CD14-positive monocyte (primary cell): ENCODE results near the gene TSPAN16. TPM values are rescaled to one million over a fixed set of nuclear protein-coding genes. Genes with fewer than 3 reads are reported as not detected.
A peak's percentile ranks its signal among the peaks of the same experiment; 100 is the strongest.

Experiments
- DNase-seq, 3 donors: peaks; one replicate each; pipeline ENCODE4 v3.0.0-alpha.2; 2011 to 2022
- H2AFZ ChIP-seq: 2 replicates; pipeline ENCODE4 v1.6.0; 2012; ENCODE audit warnings: mild to moderate bottlenecking, low read depth, low read length, inconsistent platforms; ENCODE audit not compliant: insufficient read depth, poor library complexity, severe bottlenecking
- H3K27ac ChIP-seq, 2 donors: 1 replicate in 1 of 2; 2 replicates in 1 of 2; pipeline ENCODE4 v1.5.1; 2012 to 2013; ENCODE audit warnings: low read length in 2 of 2, control low read depth in 1 of 2, inconsistent platforms in 1 of 2, low read depth in 1 of 2, mild to moderate bottlenecking in 1 of 2
- H3K27me3 ChIP-seq, 2 donors: one replicate each; pipeline versions ENCODE4 v1.6.0 to v1.6.1; 2011 to 2013; ENCODE audit warnings: low read length in 2 of 2; ENCODE audit not compliant: control insufficient read depth in 2 of 2, insufficient read depth in 2 of 2
- H3K36me3 ChIP-seq, 2 donors: replicated peaks in 1 of 2; 1 replicate in 1 of 2; 2 replicates in 1 of 2; pipeline versions ENCODE4 v1.5.1 to v1.6.1; 2012 to 2013; ENCODE audit warnings: low read length in 2 of 2, control low read depth in 1 of 2, inconsistent platforms in 1 of 2, mild to moderate bottlenecking in 1 of 2; ENCODE audit not compliant: insufficient read depth in 2 of 2, control insufficient read depth in 1 of 2
- H3K4me1 ChIP-seq, 2 donors: 1 replicate in 1 of 2; 2 replicates in 1 of 2; pipeline versions ENCODE4 v1.5.1 to v1.6.1; 2012 to 2013; ENCODE audit warnings: low read length in 2 of 2, control low read depth in 1 of 2, inconsistent platforms in 1 of 2, mild to moderate bottlenecking in 1 of 2, moderate library complexity in 1 of 2; ENCODE audit not compliant: insufficient read depth in 2 of 2, control insufficient read depth in 1 of 2
- H3K4me2 ChIP-seq: replicated peaks from 2 replicates; pipeline ENCODE3; 2012; ENCODE audit warnings: low read length, moderate library complexity, mild to moderate bottlenecking; ENCODE audit not compliant: poor library complexity, severe bottlenecking; ENCODE audit errors: extremely low read depth
- H3K4me3 ChIP-seq, 3 experiments: fragments of 200-600 bp in 1 of 3; sonication (generic) in 1 of 3; replicated peaks in 1 of 3; 1 replicate in 2 of 3; 2 replicates in 1 of 3; pipeline ENCODE4 v1.5.1; 2011 to 2013; ENCODE audit warnings: low read length in 3 of 3, mild to moderate bottlenecking in 3 of 3, control low read depth in 2 of 3, low read depth in 2 of 3, inconsistent platforms in 1 of 3, moderate library complexity in 1 of 3
- H3K79me2 ChIP-seq: 2 replicates; pipeline ENCODE4 v1.6.0; 2012; ENCODE audit warnings: mild to moderate bottlenecking, control low read depth, inconsistent platforms, low read length, moderate library complexity; ENCODE audit not compliant: insufficient read depth
- H3K9ac ChIP-seq: 2 replicates; pipeline ENCODE4 v1.6.0; 2017; ENCODE audit warnings: low read length, mild to moderate bottlenecking; ENCODE audit not compliant: insufficient read depth, poor library complexity, severe bottlenecking
- H3K9me3 ChIP-seq, 2 donors: replicated peaks in 1 of 2; 1 replicate in 1 of 2; 2 replicates in 1 of 2; pipeline versions ENCODE4 v1.5.1 to v1.6.1; 2012 to 2013; ENCODE audit warnings: low read length in 2 of 2, control low read depth in 1 of 2; ENCODE audit not compliant: control insufficient read depth in 1 of 2, insufficient read depth in 1 of 2
- H4K20me1 ChIP-seq: 2 replicates; pipeline ENCODE4 v1.6.0; 2012; ENCODE audit warnings: mild to moderate bottlenecking, low read length, control low read depth, moderate library complexity; ENCODE audit not compliant: insufficient read depth
- H3K27ac Mint-ChIP-seq, 7 donors: one replicate each; pipeline ENCODE4 v1.8.0; 2020; ENCODE audit warnings: mild to moderate bottlenecking in 7 of 7, mixed read lengths in 7 of 7, moderate library complexity in 6 of 7, inconsistent platforms in 2 of 7
- H3K27me3 Mint-ChIP-seq, 3 donors: one replicate each; pipeline ENCODE4 v1.8.0; 2021 to 2022; ENCODE audit warnings: low read depth in 3 of 3, mild to moderate bottlenecking in 3 of 3, mixed read lengths in 3 of 3, moderate library complexity in 3 of 3, inconsistent platforms in 1 of 3
- H3K36me3 Mint-ChIP-seq, 2 donors: one replicate each; pipeline ENCODE4 v1.8.0; 2020; ENCODE audit warnings: mixed read lengths in 2 of 2, inconsistent platforms in 1 of 2, mild to moderate bottlenecking in 1 of 2
- H3K4me1 Mint-ChIP-seq: one replicate; pipeline ENCODE4 v1.8.0; 2020; ENCODE audit warnings: mild to moderate bottlenecking, mixed read lengths
- H3K4me3 Mint-ChIP-seq, 2 donors: one replicate each; pipeline ENCODE4 v1.8.0; 2020; ENCODE audit warnings: mild to moderate bottlenecking in 2 of 2, mixed read lengths in 2 of 2, moderate library complexity in 1 of 2
- H3K9me3 Mint-ChIP-seq, 7 donors: one replicate each; pipeline ENCODE4 v1.8.0; 2020 to 2022; ENCODE audit warnings: mixed read lengths in 7 of 7, mild to moderate bottlenecking in 6 of 7, moderate library complexity in 6 of 7, inconsistent platforms in 2 of 7
- CTCF ChIP-seq: fragments of 200-600 bp; IDR thresholded peaks from one replicate; pipeline ENCODE4 v1.8.0; 2022; ENCODE audit warnings: antibody characterized with exemption, mild to moderate bottlenecking
- WGBS: methylation state at CpG from one replicate; pipeline ENCODE4 v1.1.5; 2013; ENCODE audit warnings: missing lambda C conversion rate; ENCODE audit not compliant: insufficient coverage; 5-methylcytosine and 5-hydroxymethylcytosine counted together
- intact Hi-C, 2 donors: fragments of 100-400 bp; cut with micrococcal nuclease; formaldehyde crosslinking; loops; one replicate each; pipeline versions ENCODE4 v1.15.0 to v1.15.1; 2023
- polyA plus RNA-seq, 3 donors: library from polyadenylated mRNA; depleted of rRNA in 1 of 3; unstranded in 2 of 3; stranded (reverse) in 1 of 3; fragments of 300-500 nt in 2 of 3; fragments of >200 nt in 1 of 3; fragmentation: Illumina TruSeq in 2 of 3; gene quantifications; 1 replicate in 2 of 3; 2 replicates in 1 of 3; pipeline ENCODE4 v1.2.3, GENCODE V29; 2012 to 2021

TSPAN16 gene
- polyA plus RNA-seq, 3 donors, result 0.08 to 0.31 TPM; not detected in 1

- no peak overlapping the region for H3K4me3 ChIP-seq
- H3K9me3 Mint-ChIP-seq, result peaks cover 0 to 21% (median 8%) of the 10 kb centered on the region in 7 donors
- H4K20me1 ChIP-seq, result no peaks in the 10 kb centered on the region
- H3K27ac Mint-ChIP-seq, result peak overlapping the region in 1 of 7 donors; percentile 11
- intact Hi-C loops, result no loop called here
- no peaks in the 10 kb centered on the region for H3K79me2 ChIP-seq
- WGBS, result no CpG with 5 or more reads among the region's 4 CpGs
- H3K27me3 ChIP-seq, result peaks cover 15 to 48% of the 10 kb centered on the region in 2 donors
- no peak for TF ChIP-seq CTCF
- no peak overlapping the region for H3K4me2 ChIP-seq
- H2AFZ ChIP-seq, result no peak overlapping the region
- peaks cover 5% of the 10 kb centered on the region for H3K4me1 Mint-ChIP-seq
- H3K9ac ChIP-seq, result no peak overlapping the region
- no peaks in the 10 kb centered on the region for H3K9me3 ChIP-seq
- peaks cover 7% of the 10 kb centered on the region in 2 donors for H3K4me1 ChIP-seq
- H3K27ac ChIP-seq, result no peak overlapping the region
- H3K36me3 Mint-ChIP-seq, result no peaks in the 10 kb centered on the region
- no peaks in the 10 kb centered on the region for H3K36me3 ChIP-seq
- H3K4me3 Mint-ChIP-seq, result peak overlapping the region in 1 of 2 donors; percentile 64
- H3K27me3 Mint-ChIP-seq, result peaks cover 50 to 76% (median 66%) of the 10 kb centered on the region in 3 donors
- no peak for DNase-seq
These were observed 21.4 kb upstream of the TSPAN16 start for GRCh38 chr19:11274533-11275086.

- H3K36me3 ChIP-seq, result no peaks in the 10 kb centered on the region
- Mint-ChIP-seq H3K9me3 (peaks cover 0 to 19% (median 8%) of the 10 kb centered on the region in 7 donors), H3K27me3 (peaks cover 58 to 77% (median 70%) of the 10 kb centered on the region in 3 donors), H3K36me3 (no peaks in the 10 kb centered on the region), H3K4me3 (peak overlapping the region in 1 of 2 donors; percentile 47), H3K27ac (no peak overlapping the region), H3K4me1 (peaks cover 16% of the 10 kb centered on the region)
- no peaks in the 10 kb centered on the region for H4K20me1 ChIP-seq
- DNase-seq, result no peak
- H3K27ac ChIP-seq, result no peak overlapping the region
- no peak overlapping the region for H3K4me3 ChIP-seq
- peaks cover 16% of the 10 kb centered on the region in 2 donors for H3K4me1 ChIP-seq
- intact Hi-C loops, result no loop called here
- H3K9ac ChIP-seq, result no peak overlapping the region
- no peak for TF ChIP-seq CTCF
- H2AFZ ChIP-seq, result no peak overlapping the region
- peaks cover 26 to 63% of the 10 kb centered on the region in 2 donors for H3K27me3 ChIP-seq
- no peak overlapping the region for H3K4me2 ChIP-seq
- H3K9me3 ChIP-seq, result no peaks in the 10 kb centered on the region
- H3K79me2 ChIP-seq, result no peaks in the 10 kb centered on the region
- no CpG with 5 or more reads among the region's 6 CpGs for WGBS
These were observed 17.3 kb upstream of the TSPAN16 start for GRCh38 chr19:11278670-11279069.
